GM19099 (cell line): ENCODE data around the gene TECRL.

ENCODE experiments used
- POLR2A ChIP-seq: IDR thresholded peaks from 3 replicates; pipeline ENCODE4 v1.6.1; 2011; ENCODE audit warnings: low read depth; ENCODE audit not compliant: insufficient read length; ENCODE audit errors: extremely low read depth

Gene TECRL, protein sequence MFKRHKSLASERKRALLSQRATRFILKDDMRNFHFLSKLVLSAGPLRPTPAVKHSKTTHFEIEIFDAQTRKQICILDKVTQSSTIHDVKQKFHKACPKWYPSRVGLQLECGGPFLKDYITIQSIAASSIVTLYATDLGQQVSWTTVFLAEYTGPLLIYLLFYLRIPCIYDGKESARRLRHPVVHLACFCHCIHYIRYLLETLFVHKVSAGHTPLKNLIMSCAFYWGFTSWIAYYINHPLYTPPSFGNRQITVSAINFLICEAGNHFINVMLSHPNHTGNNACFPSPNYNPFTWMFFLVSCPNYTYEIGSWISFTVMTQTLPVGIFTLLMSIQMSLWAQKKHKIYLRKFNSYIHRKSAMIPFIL

DNA sequence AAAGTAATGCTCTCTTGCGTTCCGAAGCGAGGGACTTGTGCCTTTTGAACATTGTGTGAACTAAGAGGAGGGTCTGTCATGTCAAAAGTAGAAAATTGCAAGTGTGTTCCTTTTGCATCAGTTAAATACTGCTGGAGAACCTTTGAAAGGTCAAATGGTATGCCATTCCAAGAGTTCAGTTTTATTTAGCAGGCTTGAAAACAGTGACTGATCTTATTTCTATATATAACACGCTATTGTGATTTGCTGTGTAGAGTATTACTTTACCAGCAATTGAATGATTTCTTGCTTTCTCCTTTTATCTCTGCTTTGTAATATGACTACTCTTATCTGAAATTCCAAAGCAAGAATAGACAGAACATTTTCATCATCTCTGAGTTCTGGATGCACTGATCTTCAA is at the start of gene TECRL:
TSS of gene TECRL (minus strand) at position 151 of the 400 bp plus-strand sequence. CDS start at position 52, 99 bp downstream.
- TF ChIP-seq POLR2A = no peak

DNA sequence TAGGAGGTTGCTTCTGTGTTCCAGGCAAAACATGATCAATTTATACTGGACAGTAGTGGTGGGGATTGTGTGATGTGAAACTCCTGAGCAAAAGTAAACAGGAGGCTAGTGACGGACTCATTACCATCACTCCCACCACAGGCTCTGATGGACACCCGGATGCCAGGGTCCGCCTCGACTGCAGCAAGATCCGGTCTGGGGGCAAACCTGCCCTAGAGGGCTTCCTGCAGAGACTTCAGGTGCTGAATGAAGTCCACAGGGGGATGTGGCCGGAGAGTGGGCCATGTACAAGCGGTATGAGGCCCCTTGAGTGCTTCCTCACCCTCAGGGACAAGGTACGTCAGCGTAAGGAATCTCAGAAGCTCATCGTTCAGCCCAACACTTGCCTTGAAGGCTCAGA is 23.4 kb upstream of the TECRL start:
- TF ChIP-seq POLR2A = no peak

DNA sequence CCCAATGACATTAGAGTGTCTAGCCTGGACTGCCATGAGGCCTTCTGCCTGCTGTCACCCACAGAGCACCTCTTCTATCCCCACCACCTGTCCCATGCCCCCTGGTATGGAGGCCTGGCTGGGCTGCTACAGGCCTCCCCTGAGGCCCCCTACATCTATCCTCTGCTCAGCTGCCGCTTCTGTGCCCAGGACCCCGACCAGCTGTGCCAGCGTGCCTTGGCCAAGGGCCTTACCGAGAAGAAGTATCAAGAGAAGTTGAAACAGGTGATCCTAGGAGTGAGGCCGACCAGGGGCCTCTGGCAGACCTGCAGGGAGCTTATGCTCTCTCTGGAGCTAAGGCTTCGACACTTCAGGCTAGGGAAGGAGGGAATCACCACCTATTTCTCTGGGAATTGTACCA is 21.7 kb upstream of the TECRL start:
- TF ChIP-seq POLR2A = no peak

DNA sequence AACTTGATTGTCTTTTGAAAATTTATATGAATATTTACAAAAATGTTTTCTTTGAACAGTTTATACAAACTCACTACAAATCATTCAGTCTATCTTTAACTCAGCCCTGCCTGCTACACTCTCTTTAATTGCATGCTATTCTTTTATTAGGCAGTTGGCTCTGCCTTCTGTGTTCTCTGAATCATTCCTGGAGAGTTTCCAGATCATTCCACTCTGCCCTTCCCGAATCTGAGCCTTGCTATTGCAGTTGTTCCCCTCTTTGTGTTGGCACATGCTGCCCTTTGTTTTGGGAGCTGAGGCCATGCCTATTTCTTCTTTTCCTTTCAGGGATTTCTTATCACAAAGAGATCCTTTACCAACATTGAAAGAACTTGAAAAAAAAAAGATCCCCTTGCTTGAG is 8.7 kb upstream of the TECRL start:
- no peak for TF ChIP-seq POLR2A

DNA sequence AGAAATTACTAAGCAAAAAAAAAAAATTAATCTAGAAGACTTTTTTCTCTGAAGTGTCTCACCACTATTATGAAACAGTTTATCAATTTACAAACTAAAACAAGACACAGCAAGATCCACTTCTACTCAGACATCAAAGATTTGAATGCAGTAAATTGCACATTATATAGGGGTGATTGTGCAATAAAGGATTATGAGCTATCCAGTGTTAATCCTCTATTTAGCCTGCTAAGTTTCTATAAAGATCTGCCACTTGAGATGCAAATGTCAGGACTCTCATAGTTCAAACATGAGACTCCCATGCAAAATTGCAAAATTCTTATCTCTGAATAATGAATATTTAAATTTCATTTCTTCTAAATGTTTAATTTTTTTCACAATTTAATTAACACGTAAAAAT is 2.2 kb downstream of the TECRL start:
- TF ChIP-seq POLR2A = no peak

DNA sequence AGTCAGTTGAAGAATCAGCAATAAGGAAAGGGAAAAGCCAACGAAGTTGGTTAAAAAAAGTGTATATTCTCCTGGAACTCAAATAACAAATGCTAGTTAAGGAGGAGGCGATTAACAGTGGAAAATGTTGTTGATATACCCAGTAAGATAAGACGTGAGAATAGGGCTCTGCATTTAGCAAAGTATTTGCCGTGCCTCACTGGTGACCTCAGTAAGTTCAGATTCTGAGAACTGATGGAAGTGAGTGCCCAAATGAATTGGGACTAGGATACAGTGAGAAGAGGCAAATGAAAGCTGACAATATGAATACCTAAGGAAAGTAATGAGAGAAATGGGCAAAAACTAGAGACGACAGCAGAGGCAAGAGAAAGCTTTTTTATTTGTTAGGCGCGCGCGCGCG is 3.5 kb downstream of the TECRL start:
- TF ChIP-seq POLR2A = no peak

DNA sequence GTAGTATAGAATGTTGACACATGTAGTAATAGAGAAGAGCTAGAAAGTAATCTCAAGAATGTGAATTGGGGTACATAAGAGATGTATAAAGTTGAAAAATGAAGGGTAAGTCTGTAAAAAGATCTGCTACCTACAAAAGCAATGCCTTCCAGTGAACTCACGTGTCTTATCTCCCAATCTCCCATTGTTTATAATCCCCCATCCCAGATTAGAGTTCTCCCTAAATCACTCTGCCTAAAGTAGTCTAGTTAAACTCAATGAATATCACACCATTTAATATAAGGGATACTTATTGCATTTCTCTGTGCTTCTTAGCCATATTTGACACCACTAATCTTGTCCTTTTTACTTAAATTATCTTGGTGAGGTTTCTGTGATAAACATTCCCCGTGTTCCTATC is 6.6 kb downstream of the TECRL start:
- TF ChIP-seq POLR2A = no peak

DNA sequence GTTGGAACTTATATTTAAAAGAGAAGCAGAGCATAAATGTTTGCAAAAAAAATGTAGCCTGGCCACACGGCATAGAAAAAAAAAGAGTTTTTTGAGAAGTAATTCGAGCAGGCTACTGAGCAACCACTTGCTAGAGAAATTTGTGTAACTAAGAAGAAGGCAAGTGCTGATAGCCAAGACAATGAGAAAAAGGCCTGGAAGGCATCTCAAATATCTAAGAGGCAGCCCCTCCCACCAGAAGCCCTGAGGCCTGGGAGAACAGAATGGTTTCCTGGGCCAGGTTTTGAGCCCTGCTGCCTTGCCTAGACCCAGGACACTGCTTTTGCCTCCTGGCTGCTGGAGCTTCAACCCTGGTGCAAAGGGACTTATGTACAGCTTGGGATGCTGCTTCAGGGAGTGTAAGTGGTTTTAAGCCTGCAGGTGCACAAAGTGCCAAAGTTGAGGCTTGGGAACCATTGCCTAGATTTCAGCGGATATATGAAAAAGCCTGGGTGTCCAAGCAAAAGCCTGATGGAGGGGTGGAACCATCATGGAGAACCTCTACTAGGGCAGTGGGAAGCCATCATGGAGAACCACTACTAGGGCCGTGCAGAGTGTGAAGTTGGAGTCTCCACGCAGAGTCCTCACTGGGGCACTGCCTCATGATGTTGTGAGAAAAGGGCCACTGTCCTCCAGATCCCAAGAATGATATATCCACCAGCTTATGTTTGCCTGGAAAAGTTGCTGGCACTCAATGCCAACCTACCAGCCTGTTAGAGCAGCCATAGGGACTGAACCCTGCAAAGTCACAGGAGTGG is 9.7 kb downstream of the TECRL start:
- TF ChIP-seq POLR2A = no peak

DNA sequence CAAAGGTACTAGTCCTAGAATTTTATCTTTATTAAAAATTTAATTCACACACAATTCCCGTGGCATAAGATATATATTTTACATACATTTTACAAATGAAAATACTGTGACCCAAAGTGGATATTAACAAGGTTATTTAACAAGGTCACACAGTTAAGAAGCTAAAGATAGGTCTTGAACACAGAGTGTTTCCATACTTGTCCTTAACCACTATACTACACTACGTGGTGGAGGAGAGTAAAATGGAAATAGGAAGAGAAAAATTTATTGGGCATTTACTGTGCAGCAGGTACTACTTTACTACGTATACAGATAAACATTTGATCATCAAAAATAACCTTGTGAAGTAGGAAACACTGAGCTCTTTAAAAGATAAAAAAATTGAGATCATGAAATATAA is 14.8 kb downstream of the TECRL start:
- no peak for TF ChIP-seq POLR2A

DNA sequence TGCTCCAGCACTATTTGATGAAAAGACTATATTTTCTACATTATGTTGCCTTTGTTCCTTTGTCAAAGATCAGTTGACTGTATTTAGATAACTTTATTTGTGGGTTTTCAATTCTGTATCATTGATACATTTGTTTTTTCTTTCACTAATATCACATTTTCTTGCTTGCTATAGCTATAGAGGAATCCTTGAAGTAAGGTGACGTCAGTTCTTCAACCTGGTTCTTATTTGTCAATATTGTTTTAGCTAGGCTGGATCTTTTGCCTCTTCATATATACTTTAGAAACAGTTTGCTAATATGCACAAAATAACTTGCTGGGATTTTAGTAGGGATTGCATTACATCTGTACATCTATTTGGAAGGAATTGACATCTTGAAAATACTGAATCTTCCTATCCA is 21.0 kb downstream of the TECRL start:
- no peak for TF ChIP-seq POLR2A

DNA sequence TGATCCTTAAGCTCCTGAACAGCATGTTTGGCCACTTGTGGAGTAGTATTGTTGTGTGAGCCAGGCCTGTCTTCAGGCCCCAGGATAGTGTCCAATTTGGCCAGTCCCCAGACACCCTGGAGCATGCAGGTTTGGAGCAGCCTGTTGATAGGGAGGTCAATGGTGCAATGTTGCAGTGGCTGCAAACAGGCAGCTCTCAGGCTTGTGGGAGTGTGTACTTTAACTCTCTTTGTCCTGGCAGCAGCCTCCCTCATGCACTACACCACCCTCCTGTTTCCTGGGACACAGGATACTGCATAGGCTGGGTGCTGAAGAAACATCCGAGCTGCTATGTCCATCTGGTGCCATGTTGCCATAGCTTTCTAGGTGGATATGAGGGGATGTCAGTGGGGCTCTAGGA is 24.0 kb downstream of the TECRL start:
- TF ChIP-seq POLR2A = no peak

DNA sequence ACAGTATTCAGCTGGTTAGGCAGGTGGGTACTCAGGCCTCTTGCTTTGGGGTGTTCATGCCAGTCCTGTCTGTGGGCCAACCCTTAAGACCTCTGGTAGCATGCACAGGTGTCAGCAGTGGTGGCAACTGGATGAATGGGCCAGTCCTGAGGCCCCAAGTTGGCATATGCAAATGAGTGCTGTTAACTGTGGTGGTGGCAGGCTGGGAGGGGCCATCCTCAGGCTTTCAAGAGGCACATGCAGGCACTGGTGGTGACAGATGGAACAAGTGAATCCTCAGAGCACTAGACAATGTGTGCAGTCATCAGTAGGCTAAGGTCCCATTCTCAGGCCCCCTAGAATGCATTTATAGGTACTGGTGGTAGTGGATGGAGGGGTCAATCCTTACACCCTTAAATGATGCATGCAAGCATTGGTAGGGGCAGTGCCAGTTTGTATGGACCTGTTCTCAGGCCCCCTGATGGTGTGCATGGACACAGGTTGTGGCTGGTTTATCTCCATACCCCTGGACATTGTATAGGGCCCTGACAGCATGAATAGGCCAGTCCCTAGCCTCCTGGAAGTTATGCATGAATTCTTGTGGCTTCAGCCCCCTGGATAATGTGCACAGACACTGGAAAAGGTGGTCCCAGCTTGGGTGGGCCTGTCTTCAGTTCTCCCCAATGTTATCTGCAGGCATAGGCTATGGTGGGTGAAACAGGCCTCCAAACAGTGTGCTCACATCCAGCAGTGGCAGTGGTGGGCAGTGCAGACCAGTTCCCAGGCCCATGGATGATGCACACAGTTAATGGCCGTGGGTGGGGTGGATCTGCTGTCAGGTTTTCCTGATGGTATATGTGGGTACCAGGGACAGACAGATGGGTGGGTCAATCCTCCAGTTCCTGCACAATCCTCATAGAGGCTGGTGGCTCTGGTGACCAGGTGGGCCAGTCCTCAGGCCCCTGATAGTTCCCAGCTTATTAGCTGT is 24.7 kb downstream of the TECRL start:
- TF ChIP-seq POLR2A = no peak

DNA sequence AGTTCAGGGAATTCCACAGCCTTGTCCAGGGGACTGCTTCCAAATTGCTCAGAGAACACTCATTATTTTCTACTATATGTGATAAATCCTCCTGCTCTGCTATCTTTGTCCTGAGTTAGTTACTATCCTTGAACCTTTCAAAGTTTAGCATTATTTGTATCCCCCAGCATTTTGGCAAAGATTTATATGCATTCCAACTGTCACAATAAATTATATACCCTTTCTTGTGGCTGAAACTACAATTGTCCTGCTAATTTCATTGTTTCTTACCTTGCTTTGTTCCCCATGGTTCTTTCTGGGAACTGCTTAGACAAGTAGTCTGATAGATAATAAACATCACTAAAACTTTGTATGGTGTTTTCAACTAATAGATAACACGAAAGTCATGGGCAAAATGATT is 40.5 kb downstream of the TECRL start:
- no peak for TF ChIP-seq POLR2A

DNA sequence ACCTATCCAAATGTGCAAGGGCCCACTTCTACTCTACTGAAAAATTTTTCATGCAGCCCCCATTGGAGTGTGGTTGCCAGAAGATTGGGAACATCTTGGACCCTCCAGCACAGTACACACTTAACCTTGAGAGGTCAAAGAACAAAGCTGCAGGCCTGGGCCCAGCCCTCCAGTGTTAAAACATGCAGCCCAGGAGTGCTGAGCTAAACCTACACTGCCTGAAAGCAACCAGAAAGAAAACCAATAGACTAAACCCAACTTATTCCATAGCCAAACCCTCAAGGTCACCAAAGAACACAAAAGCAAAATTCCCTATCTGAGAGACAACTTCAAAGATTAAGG is 47.9 kb downstream of the TECRL start:
- TF ChIP-seq POLR2A = no peak
